Measurements from ENCODE around the gene CNTNAP2. TPM values are rescaled to one million over a fixed set of nuclear protein-coding genes. Genes with fewer than 3 reads are reported as not detected.

CNTNAP2 gene
- not detected for total RNA-seq

GRCh38 chr7:146116521-146117222 lies at the start of gene CNTNAP2:
TSS of gene CNTNAP2 (plus strand) at chr7:146116801. CDS start at chr7:146116877, 76 bp downstream.

Small RNAs within 50 kb of the gene (microRNA-seq; reads per million reads assigned to microRNA genes)
- gene MIR548F4 (ENCODE audit: borderline microRNAs expressed, borderline replicate concordance), result not detected
